ENCODE results near the gene TUBA8.
"Not testable (repeated sequence)": the region's sequence is repeated elsewhere in the genome, so short reads cannot be mapped to it uniquely, and the experiment has no call there.

Gene TUBA8

DNA sequence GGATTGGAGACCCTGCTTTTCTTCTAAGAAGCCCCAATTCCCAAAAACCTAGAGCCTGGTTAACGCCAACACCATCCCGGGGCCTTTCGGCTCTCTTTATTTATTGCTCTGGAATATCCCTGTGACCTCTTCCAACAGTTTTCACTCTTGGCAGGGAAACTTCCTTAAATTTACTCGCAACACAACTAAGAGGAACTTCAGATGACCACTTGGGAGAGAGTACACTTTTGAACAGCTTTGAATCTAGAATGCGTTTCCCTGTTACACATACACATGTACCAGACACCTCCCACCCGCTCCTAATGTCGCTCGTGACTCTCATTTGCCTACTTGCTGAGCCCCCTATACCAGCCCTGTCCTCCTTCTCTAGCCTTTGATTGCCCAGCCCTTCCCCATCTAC is 19.4 kb downstream of the TUBA8 start:
- no peak for DNase-seq (ENCODE audit: low read depth)

DNA sequence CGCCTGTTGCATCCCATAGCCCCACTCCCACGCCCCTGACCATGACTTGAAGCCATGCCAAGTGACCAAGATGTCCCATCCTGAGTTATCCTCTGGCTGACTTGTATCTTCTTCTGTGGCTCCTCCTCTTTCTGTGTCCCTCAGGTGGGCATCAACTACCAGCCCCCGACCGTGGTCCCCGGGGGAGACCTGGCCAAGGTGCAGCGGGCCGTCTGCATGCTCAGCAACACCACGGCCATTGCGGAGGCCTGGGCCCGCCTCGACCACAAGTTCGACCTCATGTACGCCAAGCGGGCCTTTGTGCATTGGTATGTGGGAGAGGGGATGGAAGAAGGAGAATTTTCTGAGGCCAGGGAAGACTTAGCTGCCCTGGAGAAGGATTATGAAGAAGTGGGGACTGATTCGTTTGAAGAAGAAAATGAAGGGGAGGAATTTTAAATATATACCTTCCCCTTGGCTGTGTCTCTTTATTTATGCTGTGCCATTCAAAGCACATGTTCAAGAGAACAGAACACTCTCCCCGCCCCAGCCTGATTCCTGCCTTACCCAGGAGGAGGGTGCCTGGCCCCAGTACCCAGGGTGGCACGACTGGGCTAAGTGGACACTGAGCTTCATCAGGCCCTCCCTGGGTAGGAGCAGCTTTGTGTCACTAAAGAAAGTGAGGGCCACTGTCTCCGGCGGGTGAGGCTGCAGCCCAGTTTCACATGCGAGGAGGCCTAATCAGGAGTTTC is 20.3 kb downstream of the TUBA8 start:
- DNase-seq (ENCODE audit: low read depth) = no peak

DNA sequence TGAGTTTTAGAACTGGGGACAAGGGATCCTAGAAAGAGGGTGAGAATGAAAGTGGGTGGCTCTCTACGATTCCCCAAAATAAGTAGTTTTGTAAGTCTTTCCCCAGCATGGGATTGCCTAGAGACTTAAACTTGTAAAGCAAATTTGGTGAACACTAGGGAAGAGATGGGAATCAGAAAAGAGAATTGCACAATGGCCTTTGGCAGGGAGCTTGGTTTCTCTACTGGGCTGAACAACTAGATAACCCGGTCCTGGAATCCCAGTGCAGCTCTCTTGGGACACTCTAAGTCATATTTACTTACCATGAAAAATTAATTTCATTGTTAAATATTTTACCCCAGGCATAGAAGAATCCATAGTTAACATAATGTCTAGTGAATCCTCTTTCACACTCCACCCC is 22.8 kb downstream of the TUBA8 start:
- no peak for DNase-seq (ENCODE audit: low read depth)

DNA sequence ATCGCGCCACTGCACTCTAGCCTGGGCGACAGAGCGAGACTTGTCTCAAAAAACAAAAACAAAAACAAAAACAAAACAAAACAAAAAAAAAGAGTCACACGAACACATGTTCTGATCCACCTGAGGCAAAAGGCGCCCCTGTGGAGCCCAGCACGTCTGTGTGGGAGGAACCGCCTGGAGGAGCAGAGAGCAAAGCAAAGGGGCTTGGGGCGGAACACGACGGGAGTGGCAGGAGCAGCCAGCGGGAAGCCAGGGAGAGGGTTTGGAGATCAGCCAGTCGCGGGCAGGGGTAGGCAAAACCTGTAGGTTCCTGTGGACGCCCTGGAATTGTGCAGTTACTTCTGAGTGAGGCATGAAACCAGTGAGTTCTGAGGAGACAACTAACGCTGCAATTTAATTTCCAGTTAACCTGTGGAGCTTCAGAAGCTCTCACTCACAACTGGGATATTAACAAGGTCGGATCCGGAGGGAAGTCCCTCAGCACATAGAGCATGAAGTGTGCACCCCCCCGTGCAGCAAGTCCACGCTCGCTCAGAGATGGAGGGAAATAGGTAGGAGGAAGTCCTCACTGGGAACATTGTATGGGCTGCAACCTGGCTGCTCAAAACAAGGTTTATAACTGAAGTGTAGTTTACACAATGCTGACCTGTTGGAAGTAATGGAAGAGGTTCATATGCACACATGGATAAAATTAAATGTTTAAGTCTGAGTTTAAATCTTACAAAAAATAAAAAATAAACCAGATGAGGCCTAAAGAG is 26.1 kb downstream of the TUBA8 start:
- no peak for DNase-seq (ENCODE audit: low read depth)

DNA sequence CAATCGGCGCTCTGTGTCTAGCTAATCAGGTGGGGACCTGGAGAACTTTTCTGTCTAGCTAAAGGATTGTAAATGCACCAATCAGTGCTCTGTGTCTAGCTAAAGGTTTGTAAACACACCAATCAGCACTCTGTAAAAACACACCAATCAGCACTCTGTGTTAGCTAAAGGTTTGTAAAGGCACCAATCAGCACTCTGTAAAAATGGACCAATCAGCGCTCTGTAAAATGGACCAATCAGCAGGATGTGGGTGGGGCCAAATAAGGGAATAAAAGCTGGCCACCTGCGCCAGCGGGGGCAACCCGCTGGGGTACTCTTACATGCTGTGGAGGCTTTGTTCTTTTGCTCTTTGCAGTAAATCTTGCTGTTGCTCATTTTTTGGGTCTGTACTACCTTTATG is 30.4 kb downstream of the TUBA8 start:
- not testable (repeated sequence) for DNase-seq (ENCODE audit: low read depth)

DNA sequence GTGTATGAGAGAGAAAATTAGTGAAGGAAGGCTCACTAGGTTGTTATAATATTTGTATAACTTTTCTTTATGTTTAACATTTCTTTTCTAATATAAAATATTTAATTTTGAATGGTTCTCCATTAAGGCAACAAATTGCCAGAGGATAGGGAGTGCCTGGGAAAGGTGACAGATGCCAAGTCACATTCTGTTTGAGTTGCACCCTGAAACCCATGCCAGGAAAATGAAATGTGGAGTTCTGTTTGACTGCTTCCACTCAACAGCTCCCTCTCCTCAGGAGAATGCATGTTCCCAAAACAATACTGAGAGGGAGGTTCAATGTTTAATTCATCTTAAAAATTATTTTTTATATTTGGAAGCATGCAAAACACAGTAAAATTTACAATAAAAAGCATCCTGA is 33.5 kb downstream of the TUBA8 start:
- no peak for DNase-seq (ENCODE audit: low read depth)

DNA sequence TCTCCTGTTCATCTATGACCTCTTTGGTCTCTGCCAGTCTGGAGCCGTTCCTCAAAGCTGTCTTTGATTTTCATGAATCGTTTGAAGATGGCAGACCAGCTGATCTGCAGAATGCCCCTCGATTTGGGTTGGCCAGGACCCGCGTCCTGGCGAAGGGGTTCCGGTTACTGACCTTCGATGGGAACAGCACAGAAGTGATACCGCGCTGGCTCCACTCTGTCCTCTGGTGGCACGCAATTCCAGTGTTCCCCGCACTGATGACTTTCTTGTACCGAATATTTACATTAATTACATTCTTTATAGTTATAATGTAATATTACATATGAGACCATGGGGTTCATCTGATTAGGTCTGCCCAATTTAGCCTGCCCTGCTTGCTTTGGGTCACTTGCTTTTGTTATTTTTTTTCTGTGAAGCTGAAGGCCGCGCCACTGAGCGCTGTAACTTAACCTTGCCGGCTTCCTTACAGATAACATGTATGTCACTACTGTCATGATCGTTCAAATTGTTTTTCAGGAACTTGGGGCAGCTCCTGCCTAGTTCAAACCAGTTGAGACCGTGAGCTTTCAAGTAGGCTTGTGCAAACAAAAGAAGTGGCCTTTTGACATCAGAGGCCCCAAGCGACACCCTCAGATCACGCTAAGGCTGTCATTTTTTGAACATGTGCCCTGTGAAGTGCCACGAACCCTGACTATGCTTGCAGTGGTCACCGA is 35.2 kb downstream of the TUBA8 start:
- no peak for DNase-seq (ENCODE audit: low read depth)

DNA sequence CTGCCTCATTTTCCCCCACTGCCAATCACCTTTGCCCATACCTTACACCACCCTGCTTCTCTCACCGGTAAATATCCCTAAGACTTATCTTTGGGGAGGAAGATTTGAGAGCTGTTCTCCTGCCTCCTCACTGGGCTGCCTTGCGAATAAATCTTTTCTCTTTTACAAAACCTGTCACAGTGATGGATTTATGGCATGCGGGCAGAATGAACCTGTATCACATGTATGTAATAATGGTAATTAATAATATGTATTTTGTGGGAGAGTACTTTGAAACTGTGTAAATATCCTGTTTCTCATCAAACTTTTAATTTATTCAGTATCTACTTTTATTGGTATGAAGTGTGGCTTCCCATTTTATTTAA is 35.8 kb downstream of the TUBA8 start:
- no peak for DNase-seq (ENCODE audit: low read depth)

DNA sequence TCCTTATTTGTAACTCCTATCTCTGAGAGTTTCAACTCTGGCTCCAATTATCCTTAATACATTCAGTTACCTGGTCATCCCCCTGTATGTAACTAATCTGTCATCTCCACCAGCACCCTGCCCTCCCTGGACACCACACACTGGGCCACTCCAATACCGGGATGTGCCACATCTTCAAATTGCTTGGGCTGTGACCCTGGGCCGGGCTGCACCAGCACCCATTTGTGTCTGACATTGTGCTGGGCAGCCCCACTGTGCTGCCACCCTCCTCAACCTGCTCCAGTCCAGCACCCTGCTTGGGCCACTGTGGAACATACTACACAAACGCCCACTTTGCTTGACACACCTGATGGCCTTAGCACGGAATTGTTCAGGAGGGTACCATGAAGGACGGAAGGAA is 37.2 kb downstream of the TUBA8 start:
- no peak for DNase-seq (ENCODE audit: low read depth)

DNA sequence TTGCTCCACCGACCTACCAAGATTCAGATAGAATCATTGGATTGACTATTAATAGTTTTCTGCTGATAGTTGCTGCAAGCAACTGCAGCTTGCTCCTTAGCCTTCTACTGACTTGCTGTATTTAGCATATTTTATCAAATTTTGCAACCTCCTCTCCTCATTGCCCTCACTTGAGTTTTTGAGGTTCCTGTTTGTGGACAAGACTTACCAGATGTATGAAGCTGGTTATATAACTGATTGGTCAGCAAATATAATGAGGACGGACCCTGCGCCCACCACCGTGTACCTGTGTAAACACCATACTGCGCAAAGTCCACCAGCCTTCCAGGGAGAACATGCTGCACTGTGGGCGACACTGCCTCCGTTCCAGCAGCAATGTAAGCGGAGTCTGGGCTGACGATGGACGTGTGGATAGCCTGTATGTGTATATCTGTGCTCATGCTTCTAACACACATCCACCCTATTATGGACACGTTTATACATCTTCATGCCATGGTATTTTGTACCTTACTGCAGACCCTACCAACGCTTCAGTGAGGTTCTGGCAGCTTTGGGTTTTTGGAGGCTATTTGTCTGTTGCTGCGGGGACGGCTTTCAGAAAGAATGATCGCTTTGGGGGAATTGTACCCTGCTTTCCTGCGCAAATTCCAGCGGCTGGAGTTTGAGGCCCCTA is 37.8 kb downstream of the TUBA8 start:
- DNase-seq (ENCODE audit: low read depth) = no peak

DNA sequence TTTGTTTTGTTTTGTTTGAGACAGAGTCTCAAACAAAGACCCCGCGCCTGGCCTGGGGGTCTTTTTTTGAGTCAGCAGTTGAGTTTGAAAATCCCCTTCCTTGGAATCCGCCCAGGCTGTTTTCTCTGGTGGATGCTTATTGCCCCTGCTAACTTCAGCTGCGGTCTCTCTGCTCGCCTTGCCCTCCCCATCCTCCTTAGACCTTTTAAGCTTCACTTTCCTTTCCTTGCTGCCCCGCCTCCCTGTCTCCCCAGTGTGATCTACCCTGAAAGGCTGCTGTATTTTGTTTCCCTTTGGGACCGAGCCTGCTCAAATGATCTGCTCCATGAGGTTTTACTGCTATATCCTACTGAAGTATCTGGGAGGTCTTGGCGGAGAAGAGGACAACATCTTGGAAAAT is 41.9 kb downstream of the TUBA8 start:
- no peak for DNase-seq (ENCODE audit: low read depth)

DNA sequence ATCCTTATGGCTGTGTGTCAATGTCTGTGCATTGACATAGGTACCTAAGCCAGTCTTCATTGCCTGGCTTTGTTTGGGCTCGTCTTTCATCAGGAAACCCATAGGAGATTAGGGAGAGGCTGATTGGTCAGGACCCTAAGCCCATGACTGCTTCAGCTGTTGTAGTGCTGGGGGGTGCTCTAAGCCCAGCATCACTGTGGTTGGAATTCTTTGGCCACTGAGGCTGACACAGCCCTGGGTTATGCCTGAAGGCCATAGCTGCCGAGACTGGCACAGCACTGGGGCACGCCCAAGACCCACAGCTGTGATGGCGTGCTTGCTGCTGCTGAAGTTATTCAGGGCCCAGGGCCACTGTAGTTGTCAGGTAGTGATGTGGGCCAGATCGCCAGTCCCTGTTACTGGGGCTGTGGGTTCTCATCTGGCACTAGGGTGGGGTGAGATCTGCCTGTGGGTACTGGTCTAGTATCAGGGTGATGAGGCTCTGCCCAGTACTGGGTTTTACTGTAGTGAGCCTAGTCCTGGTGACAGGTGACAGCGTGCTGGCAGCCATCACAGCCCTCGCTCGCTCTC is 44.3 kb downstream of the TUBA8 start:
- no peak for DNase-seq (ENCODE audit: low read depth)

DNA sequence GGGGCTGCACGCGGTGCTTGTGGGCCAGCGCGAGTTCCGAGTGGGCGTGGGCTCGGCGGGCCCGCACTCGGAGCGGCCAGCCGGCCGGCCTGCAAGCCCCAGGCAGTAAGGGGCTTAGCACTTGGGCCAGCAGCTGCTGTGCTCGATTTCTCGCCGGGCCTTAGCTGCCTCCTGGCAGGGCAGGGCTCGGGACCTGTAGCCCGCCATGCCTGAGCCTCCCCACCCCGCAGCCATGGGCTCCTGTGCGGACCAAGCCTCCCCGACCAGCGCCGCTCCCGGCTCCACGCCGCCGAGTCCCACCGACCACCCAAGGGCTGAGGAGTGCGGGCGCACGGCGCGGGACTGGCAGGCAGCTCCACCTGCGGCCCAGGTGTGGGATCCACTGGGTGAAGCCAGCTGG is 44.9 kb downstream of the TUBA8 start:
- not testable (repeated sequence) for DNase-seq (ENCODE audit: low read depth)

DNA sequence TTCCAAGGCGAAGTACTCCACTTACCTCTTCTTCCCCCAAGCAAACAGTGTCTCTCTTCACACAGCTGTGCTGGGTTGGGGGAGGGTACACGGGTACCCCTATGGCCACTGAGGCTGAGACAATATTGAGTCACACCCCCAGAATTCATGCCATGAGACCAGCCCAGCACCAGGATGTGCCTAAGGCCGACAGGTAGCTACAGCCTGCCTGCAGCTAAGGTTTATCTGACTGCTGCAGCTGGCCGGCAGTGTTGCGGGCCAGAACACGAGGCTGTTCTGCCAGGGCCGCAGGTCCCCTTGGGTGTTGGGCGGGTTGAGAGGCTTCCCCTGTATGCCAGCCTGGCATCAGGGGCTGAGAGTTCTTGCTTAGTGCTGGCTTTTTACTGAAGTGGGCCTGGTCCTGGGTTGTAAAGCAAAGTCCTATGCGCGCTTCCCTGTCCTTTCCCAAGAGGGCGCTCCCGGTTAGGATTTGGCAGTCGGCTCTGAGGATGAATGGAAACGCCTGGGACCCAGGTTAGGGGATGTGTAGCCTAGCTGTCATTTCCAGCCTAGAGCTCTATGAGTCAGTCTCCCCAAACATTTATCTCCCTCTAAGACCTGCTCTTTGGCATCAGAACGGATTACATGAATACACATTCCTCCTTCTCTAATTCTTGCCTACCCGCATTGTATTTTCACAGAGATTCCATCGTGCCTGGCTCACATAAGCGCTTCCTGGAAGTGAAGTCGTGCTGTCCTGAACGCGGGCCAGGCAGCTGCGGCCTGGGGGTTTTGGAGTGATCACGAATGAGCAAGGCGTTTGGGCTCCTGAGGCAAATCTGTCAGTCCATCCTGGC is 46.5 kb downstream of the TUBA8 start:
- DNase-seq (ENCODE audit: low read depth) = peak; percentile 99

DNA sequence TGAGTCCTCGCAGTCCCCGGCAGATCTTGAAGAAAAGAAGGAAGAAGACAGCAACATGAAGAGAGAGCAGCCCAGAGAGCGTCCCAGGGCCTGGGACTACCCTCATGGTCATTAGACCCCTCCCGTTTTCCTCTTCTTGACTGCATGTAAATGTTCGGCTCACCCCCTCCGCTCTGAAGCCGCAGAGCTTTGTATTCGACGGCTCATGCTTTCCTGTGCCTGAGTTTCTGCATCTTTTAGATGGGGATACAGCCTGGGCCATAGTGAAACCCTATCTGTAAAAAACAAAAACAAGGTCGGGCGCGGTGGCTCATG is 47.1 kb downstream of the TUBA8 start:
- DNase-seq (ENCODE audit: low read depth) = no peak

DNA sequence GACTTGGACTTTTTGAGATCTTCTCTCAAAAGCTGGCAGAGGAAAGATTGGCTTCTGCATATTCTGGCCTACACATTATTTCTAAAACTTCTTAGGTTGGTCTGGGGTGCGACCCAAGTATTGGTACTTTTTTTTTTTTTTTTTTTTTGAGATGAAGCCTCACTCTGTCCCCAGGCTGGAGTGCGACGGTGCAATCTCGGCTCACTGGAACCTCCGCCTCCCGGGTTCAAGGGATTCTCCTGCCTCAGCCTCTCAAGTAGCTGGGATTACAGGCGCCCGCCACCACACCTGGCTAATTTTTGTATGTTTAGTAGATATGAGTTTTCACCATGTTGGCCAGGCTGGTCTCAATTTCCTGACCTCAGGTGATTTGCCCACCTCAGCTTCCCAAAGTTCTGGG is 50.0 kb downstream of the TUBA8 start:
- not testable (repeated sequence) for DNase-seq (ENCODE audit: low read depth)

DNA sequence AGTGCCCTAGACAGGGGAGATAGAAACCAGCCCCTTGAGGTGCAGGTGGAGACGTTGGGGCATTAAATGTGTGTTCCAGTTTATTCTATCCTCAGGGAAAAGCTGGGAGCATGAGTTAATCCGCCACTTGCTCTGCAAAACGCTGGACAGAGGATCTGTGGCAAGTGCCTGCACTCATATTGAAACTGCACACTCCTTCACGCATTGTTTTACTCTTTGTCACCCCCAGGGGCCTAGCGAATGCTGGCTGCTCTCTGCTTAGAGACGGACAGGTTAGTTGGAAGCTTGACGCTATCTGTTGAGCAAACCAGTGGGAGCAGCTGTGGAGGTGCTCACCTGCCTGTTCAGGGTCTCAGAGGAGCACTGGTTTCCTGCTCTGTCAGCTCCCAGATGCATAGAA is 53.2 kb downstream of the TUBA8 start:
- DNase-seq (ENCODE audit: low read depth) = not testable (repeated sequence)

DNA sequence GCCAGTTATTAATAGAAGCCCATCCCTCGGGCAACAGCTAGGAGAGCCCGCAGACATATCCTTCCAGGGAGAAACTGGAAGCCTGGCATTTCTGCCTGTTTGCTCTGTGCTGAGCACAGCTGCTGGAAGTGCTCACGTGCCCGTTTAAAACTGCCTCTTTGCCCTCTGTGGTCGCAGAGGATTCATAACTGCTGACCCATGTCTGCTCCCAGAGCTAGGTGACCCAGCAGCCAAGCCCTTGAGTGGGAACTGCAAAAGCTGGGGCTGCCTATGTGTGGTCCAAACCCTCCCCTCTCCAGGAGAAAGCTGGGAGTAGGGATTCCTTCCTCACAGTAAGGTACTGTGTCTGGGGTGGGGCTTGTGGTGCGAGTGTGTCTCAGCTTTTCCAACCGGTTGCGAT is 54.0 kb downstream of the TUBA8 start:
- DNase-seq (ENCODE audit: low read depth) = peak; percentile 22

DNA sequence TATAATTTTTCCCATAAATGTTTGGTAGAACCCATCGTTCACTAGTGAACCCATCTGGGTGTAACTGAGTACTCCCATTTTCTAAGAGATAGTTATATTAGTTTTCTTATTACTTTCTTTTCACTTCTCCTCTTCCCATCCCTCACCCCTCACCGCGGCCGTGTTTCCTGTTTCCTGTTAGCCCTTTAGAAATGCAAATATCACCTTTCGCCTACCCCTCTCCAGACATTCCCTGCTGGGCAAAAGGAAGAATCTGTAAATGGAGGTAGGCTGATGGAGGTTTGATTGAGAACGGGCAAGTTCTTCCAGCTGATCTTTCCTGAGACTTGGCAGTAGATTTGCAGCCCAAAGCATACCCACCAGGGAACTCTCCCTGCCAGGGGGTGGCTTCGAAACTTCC is 54.7 kb downstream of the TUBA8 start:
- DNase-seq (ENCODE audit: low read depth) = not testable (repeated sequence)

DNA sequence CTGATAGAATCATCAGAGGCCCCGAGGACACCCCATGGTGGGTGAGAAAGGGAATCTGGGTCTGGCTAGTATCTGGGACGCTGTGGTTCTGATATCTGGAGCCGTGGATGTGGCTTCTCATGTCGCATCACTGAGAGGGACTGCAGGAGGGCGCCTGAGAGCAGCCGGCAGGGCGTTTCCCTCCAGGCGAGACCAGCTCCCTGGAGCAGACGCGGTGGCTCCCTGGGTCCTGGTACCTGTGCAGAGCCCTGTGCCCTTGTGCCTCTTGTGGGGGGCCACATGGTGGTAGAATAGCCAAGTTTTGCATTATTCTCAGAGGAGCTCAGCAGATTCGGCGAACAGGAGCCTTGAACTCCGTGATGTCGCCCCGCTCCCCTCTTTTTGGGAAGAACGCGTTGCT is 59.7 kb downstream of the TUBA8 start:
- not testable (repeated sequence) for DNase-seq (ENCODE audit: low read depth)

DNA sequence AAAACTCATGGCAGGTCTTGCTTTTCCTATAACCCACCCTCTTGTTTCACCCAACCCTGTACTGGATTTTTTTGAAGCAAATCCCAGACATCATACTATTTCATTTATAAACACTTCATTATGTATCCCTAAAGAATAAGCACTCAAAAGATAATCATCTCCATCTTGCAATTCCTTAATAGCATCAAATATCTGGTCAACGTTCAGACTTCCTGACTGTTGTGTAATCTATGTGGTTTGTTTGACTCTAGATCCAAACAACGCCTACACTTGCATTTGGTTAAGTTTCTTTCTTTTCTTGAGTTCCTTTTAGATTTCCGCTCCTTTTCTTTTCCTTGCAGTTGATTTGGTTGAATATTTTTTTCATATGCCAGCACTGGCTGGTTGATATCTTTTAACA is 61.6 kb downstream of the TUBA8 start:
- DNase-seq (ENCODE audit: low read depth) = peak; percentile 26

DNA sequence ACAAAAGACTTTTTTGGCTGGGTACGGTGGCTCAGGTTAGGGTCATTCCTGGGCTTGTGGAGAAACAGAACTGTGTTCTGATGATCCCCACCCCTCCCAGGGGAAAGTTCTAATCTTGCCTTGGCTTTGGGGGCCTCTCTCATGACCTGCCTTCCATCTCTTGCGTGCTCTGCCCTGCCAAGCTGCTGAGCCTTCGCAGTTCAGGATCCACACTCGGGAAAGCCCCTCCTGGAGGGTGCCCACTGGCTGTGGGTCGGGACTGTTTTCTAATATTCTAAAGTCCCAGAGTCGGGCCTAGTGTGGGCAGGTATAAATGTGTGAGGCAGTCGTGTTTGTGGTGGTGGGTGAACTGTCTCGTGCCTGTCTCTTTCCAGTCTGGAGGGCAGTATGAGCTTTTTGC is 62.2 kb downstream of the TUBA8 start:
- not testable (repeated sequence) for DNase-seq (ENCODE audit: low read depth)

Data from iris pigment epithelial cell (primary cell).